ENCODE results near the gene CALD1.

DNA sequence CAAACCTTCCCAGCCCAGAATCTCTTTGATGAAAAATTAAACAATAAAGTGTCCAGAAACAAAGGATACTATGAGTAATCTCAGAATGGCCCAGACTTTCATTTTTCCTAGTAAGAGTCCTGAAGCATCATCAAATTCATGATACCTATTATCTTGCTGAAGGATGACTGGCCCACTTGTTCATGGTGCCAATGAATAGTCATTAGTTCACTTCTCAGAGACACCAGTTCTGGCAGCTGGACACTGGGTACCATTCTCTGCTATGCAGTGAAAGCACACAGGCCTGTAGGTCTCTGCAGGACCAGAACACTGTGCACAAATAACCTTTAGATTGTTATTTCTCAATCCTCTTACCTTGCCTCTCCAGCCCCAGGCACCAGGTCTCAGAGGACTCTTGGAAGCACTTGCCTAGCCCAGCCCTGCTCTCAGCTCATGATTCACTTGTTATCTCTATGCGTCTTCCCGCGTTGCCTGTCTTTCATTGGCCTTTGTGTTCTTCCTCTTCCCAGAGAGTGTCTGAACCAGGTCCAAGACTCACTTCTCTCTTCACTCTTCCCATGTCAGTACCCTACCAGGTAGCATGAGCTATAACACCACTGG, 108.8 kb downstream of the CALD1 start:
- no peak for TF ChIP-seq POLR2AphosphoS5 (IDR thresholded peaks at IDR 0.05)
- TF ChIP-seq, protein P1, sequence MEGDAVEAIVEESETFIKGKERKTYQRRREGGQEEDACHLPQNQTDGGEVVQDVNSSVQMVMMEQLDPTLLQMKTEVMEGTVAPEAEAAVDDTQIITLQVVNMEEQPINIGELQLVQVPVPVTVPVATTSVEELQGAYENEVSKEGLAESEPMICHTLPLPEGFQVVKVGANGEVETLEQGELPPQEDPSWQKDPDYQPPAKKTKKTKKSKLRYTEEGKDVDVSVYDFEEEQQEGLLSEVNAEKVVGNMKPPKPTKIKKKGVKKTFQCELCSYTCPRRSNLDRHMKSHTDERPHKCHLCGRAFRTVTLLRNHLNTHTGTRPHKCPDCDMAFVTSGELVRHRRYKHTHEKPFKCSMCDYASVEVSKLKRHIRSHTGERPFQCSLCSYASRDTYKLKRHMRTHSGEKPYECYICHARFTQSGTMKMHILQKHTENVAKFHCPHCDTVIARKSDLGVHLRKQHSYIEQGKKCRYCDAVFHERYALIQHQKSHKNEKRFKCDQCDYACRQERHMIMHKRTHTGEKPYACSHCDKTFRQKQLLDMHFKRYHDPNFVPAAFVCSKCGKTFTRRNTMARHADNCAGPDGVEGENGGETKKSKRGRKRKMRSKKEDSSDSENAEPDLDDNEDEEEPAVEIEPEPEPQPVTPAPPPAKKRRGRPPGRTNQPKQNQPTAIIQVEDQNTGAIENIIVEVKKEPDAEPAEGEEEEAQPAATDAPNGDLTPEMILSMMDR (IDR thresholded peaks at IDR 0.05; ENCODE audit: poor library complexity, severe bottlenecking): no peak
- TF ChIP-seq TAF1 (IDR thresholded peaks at IDR 0.05; ENCODE audit: low read depth): no peak
